ENCODE measurements around the gene CASP1. TPM values are rescaled to one million over a fixed set of nuclear protein-coding genes. Genes with fewer than 3 reads are reported as not detected.
"Not testable (repeated sequence)": the region's sequence is repeated elsewhere in the genome, so short reads cannot be mapped to it uniquely, and the experiment has no call there.

The CASP1 gene
- total RNA-seq, 1 experiment from 2014 or later, result not detected

DNA sequence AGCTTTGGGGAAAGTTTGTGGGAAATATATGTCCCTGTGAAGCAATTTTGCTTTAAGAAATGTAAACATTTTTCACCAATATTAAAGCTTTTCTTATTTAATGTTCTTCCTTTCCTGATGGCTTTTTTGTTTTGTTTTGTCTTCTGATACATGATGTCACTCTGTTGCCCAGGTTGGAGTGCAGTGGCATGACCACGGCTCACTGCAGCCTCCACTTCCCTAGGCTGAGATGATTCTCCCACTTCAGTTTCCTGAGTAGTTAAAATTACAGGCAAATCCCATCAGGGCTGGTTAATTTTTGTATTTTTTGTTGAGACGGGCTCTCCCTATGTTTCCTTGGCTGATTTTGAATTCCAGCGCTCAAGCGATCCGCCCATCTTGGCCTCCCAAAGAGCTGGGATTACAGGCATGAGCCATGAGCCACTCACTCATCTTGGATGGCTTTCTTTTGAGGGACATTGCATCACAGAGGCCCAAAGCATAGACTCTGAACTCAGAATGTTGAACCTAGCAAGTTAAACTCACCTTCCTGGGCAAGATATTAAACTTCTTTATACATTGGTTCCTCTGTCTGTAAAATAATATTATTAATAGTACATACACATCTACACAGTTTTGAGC, 10.8 kb upstream of the CASP1 start:
- Histone ChIP-seq H3K9ac (ENCODE audit: extremely low read depth, insufficient read length, low read length) (no peak overlapping the region), H3K14ac (ENCODE audit: insufficient read depth, low read length) (no peak overlapping the region), H3K27ac (ENCODE audit: insufficient read length, low read depth, low read length) (no peak overlapping the region), H4K91ac (ENCODE audit: insufficient read length, low read depth, low read length) (no peak overlapping the region), H3K23ac (ENCODE audit: insufficient read length, low read depth, low read length) (no peak overlapping the region), H3K23me2 (ENCODE audit: insufficient read length, low read depth, low read length, poor library complexity, severe bottlenecking) (no peaks in the 10 kb centered on the region), H2AK5ac (ENCODE audit: insufficient read length, low read length) (no peak overlapping the region), H2AFZ (ENCODE audit: low read length) (no peak overlapping the region), H2BK12ac (ENCODE audit: insufficient read length, low read depth, low read length) (no peak overlapping the region), H3K56ac (ENCODE audit: insufficient read length, low read depth, low read length) (no peak overlapping the region), H3K4me1 (ENCODE audit: insufficient read depth, low read length) (no peaks in the 10 kb centered on the region), H4K20me1 (ENCODE audit: control insufficient read depth, insufficient read depth, insufficient read length) (no peaks in the 10 kb centered on the region), H3K9me3 (ENCODE audit: control insufficient read depth, low read depth, low read length) (no peaks in the 10 kb centered on the region), H3K27me3 (ENCODE audit: insufficient read depth, low read length) (no peaks in the 10 kb centered on the region), H3K4ac (ENCODE audit: low read depth, low read length) (no peak overlapping the region), H2BK20ac (ENCODE audit: low read depth, low read length, poor library complexity, severe bottlenecking) (no peak overlapping the region), H3T11ph (ENCODE audit: low read length) (no peak overlapping the region), H3K79me1 (ENCODE audit: insufficient read depth, low read depth, low read length, poor library complexity, severe bottlenecking) (no peaks in the 10 kb centered on the region), H3K18ac (ENCODE audit: insufficient read length, low read depth, low read length) (no peak overlapping the region), H2BK5ac (ENCODE audit: insufficient read length, low read length) (no peak overlapping the region), H2BK120ac (ENCODE audit: low read depth, low read length, poor library complexity, severe bottlenecking) (no peak overlapping the region), H3K79me2 (ENCODE audit: insufficient read depth, low read length) (no peaks in the 10 kb centered on the region), H4K8ac (replicated peaks; ENCODE audit: insufficient read length, low read depth, low read length) (no peak overlapping the region), H2BK15ac (ENCODE audit: low read depth, low read length) (no peak overlapping the region), H3K4me2 (ENCODE audit: insufficient read depth, insufficient read length, low read length) (no peak overlapping the region), H4K5ac (ENCODE audit: insufficient read length, low read depth, low read length) (no peak overlapping the region)
- H3K4me3 Mint-ChIP-seq, result no peak overlapping the region
- no CpG with 5 or more reads among the region's 5 CpGs for WGBS (ENCODE audit: extremely low coverage, insufficient read length, low lambda C conversion rate)
- no peaks in the 10 kb centered on the region for H3K9me3 Mint-ChIP-seq
- H3K27ac Mint-ChIP-seq, result no peak overlapping the region; a peak in 1 of 7 replicates
- H3K27me3 Mint-ChIP-seq (ENCODE audit: low read depth), result no peaks in the 10 kb centered on the region
- TF ChIP-seq, protein P1, sequence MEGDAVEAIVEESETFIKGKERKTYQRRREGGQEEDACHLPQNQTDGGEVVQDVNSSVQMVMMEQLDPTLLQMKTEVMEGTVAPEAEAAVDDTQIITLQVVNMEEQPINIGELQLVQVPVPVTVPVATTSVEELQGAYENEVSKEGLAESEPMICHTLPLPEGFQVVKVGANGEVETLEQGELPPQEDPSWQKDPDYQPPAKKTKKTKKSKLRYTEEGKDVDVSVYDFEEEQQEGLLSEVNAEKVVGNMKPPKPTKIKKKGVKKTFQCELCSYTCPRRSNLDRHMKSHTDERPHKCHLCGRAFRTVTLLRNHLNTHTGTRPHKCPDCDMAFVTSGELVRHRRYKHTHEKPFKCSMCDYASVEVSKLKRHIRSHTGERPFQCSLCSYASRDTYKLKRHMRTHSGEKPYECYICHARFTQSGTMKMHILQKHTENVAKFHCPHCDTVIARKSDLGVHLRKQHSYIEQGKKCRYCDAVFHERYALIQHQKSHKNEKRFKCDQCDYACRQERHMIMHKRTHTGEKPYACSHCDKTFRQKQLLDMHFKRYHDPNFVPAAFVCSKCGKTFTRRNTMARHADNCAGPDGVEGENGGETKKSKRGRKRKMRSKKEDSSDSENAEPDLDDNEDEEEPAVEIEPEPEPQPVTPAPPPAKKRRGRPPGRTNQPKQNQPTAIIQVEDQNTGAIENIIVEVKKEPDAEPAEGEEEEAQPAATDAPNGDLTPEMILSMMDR (conservative IDR thresholded peaks at IDR 0.05), result no peak
- H3K36me3 Mint-ChIP-seq (ENCODE audit: insufficient read depth in 1 of 3, low read depth in 3 of 3), result no peaks in the 10 kb centered on the region
- H3K4me1 Mint-ChIP-seq, result no peaks in the 10 kb centered on the region
- DNase-seq, result no peak

DNA sequence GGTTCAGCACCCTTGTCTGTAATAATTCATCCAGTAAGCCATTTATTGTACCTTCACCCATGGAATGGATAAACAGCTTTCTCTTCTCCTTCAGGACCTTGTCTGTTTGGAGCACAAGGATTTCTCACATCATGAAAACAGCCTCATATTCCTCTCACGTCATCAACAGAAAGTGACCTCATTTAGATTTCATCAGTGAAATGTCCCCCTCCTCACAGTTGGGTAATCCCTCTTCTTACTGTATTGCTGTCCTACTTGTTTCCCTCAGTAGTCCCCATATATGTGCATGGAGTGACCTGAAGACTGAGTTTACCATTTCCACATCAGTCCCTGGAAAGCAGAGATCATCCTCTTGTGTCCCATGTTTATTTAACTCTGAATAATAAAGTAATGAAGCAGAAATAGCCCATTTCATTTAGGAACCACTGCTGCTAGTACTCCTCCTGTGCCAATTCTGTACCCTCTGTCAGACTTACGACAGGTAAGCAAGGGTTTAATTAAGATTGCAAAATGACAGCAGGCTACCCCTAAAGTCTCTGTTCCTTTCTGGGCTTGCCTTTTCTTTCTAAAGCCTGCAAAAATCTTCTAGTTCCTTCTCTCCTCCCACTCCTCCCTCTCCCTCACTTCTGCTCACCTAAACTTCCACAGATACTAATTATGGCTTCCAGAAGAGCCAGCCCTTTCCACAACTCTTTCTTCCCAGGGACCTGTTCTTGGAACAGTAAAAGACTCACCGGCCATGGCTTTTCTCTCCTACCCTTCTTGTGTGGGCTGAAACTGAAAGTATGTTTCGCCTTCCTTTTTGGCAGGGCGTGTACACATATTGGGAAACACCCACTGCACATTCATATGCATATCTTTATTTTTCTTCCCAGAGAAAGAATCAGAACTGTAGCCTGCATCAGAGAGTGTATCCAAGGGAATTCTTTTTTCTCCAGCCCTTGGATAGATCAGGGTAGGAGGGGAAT, 9.9 kb upstream of the CASP1 start, which contains the start of gene CARD16:
TSS of gene CARD16 (minus strand) at position 779 of the 968 bp plus-strand sequence. CDS start at position 741, 38 bp downstream.
- not testable (repeated sequence) for H3K23me2 ChIP-seq (ENCODE audit: insufficient read length, low read depth, low read length, poor library complexity, severe bottlenecking); H2BK120ac ChIP-seq (ENCODE audit: low read depth, low read length, poor library complexity, severe bottlenecking); H3K9ac ChIP-seq (ENCODE audit: extremely low read depth, insufficient read length, low read length); H2BK5ac ChIP-seq (ENCODE audit: insufficient read length, low read length); H3K23ac ChIP-seq (ENCODE audit: insufficient read length, low read depth, low read length); H3K18ac ChIP-seq (ENCODE audit: insufficient read length, low read depth, low read length); H4K8ac ChIP-seq (replicated peaks; ENCODE audit: insufficient read length, low read depth, low read length); H3T11ph ChIP-seq (ENCODE audit: low read length); H3K4ac ChIP-seq (ENCODE audit: low read depth, low read length); H2BK15ac ChIP-seq (ENCODE audit: low read depth, low read length); H3K36me3 Mint-ChIP-seq (ENCODE audit: insufficient read depth in 1 of 3, low read depth in 3 of 3); H2BK12ac ChIP-seq (ENCODE audit: insufficient read length, low read depth, low read length); H2AK5ac ChIP-seq (ENCODE audit: insufficient read length, low read length); H3K9me3 Mint-ChIP-seq; H4K5ac ChIP-seq (ENCODE audit: insufficient read length, low read depth, low read length); H3K4me2 ChIP-seq (ENCODE audit: insufficient read depth, insufficient read length, low read length); DNase-seq; H4K91ac ChIP-seq (ENCODE audit: insufficient read length, low read depth, low read length); H3K27me3 Mint-ChIP-seq (ENCODE audit: low read depth); H3K27ac ChIP-seq (ENCODE audit: insufficient read length, low read depth, low read length); H3K14ac ChIP-seq (ENCODE audit: insufficient read depth, low read length); H3K79me2 ChIP-seq (ENCODE audit: insufficient read depth, low read length); H3K79me1 ChIP-seq (ENCODE audit: insufficient read depth, low read depth, low read length, poor library complexity, severe bottlenecking); H2AFZ ChIP-seq (ENCODE audit: low read length); H3K27me3 ChIP-seq (ENCODE audit: insufficient read depth, low read length); H3K4me1 ChIP-seq (ENCODE audit: insufficient read depth, low read length); H3K4me1 Mint-ChIP-seq; H2BK20ac ChIP-seq (ENCODE audit: low read depth, low read length, poor library complexity, severe bottlenecking); H3K9me3 ChIP-seq (ENCODE audit: control insufficient read depth, low read depth, low read length); H3K27ac Mint-ChIP-seq; H3K4me3 Mint-ChIP-seq; H3K56ac ChIP-seq (ENCODE audit: insufficient read length, low read depth, low read length); H4K20me1 ChIP-seq (ENCODE audit: control insufficient read depth, insufficient read depth, insufficient read length)
- no CpG with 5 or more reads among the region's 5 CpGs for WGBS (ENCODE audit: extremely low coverage, insufficient read length, low lambda C conversion rate)

Measured in H9 (cell line).